H1 (cell line): ENCODE results near the gene CMSS1. TPM values are rescaled to one million over a fixed set of nuclear protein-coding genes. Genes with fewer than 3 reads are reported as not detected.

ENCODE experiments used
- CREB1 ChIP-seq: IDR thresholded peaks from 2 replicates; pipeline ENCODE4 v1.6.1; 2012; ENCODE audit warnings: inconsistent platforms
- EZH2 ChIP-seq: fragments of 200-600 bp; sonication (generic); IDR thresholded peaks from 2 replicates; pipeline ENCODE4 v1.7.1; 2012; ENCODE audit warnings: low read depth, mild to moderate bottlenecking, moderate library complexity, low read length, inconsistent platforms; ENCODE audit not compliant: severe bottlenecking
- SIX5 ChIP-seq: IDR thresholded peaks from 2 replicates; pipeline ENCODE4 v1.6.1; 2011; ENCODE audit warnings: mild to moderate bottlenecking, low read depth, low read length
- TAF7 ChIP-seq: optimal IDR thresholded peaks from 2 replicates; pipeline ENCODE3; 2011; ENCODE audit warnings: low read depth, mild to moderate bottlenecking, inconsistent platforms, low read length, moderate library complexity, borderline replicate concordance
- polyA plus RNA-seq, 7 experiments: library from polyadenylated mRNA; depleted of rRNA in 3 of 7; stranded (reverse) in 5 of 7; unstranded in 2 of 7; fragments of >200 nt in 5 of 7; fragments of 200-250 nt in 2 of 7; gene quantifications; 1 replicate in 5 of 7; 2 replicates in 1 of 7; 4 replicates in 1 of 7; pipeline versions ENCODE4 v1.2.1 to v1.2.3, GENCODE V29; 2011 to 2013; ENCODE audit warnings: missing spikeins in 2 of 7, mixed read lengths in 2 of 7
- total RNA-seq: library from RNA; stranded (reverse); fragmentation: NEBNext Ultra II Directional; extraction: Animal tissue kit (Norgen Biotek cat#: 25700); gene quantifications from 2 replicates; pipeline ENCODE4 v1.2.1, GENCODE V29; 2021
- TF ChIP-seq, protein P1 (sequence below), 3 experiments: IDR thresholded peaks; 1 replicate in 2 of 3; 2 replicates in 1 of 3; pipeline versions ENCODE4 v1.5.1 to v1.6.1; 2011; ENCODE audit warnings: low read length in 3 of 3, mild to moderate bottlenecking in 3 of 3, inconsistent platforms in 2 of 3, low read depth in 1 of 3, moderate library complexity in 1 of 3; ENCODE audit not compliant: insufficient read depth in 1 of 3; ENCODE audit errors: control extremely low read depth in 1 of 3

The CMSS1 gene
- total and polyA plus RNA-seq, 2 of the 8 experiments (the other 6 are each of a cell fraction or from before 2014, with no cell fraction given): 15.2 to 75.1 TPM

DNA sequence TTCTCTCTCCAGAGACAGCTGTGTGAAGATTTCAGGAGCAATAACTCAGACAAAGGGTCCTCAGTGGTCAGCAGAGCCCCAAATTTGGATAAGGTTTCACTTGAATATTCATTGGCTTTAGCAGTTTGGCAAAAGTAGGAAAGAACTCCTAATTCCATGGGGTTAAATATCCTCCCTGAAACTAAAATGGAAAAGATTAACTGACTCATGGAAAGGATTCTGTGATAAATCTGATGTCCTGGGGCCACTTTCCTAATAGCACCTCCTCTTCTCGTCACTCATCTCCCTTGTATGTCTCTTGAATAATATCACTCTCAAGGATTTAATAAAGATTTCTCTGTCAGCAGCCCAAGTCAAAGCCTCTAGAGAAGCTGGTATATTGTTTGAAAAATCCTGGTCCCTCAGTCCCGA, 409.9 kb downstream of the CMSS1 start (continued):
- TF ChIP-seq, protein P1, sequence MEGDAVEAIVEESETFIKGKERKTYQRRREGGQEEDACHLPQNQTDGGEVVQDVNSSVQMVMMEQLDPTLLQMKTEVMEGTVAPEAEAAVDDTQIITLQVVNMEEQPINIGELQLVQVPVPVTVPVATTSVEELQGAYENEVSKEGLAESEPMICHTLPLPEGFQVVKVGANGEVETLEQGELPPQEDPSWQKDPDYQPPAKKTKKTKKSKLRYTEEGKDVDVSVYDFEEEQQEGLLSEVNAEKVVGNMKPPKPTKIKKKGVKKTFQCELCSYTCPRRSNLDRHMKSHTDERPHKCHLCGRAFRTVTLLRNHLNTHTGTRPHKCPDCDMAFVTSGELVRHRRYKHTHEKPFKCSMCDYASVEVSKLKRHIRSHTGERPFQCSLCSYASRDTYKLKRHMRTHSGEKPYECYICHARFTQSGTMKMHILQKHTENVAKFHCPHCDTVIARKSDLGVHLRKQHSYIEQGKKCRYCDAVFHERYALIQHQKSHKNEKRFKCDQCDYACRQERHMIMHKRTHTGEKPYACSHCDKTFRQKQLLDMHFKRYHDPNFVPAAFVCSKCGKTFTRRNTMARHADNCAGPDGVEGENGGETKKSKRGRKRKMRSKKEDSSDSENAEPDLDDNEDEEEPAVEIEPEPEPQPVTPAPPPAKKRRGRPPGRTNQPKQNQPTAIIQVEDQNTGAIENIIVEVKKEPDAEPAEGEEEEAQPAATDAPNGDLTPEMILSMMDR (IDR thresholded peaks at IDR 0.05; ENCODE audit: control extremely low read depth in 1 of 3, insufficient read depth in 1 of 3, low read depth in 1 of 3, low read length in 3 of 3): no peak
- no peak for TF ChIP-seq EZH2
- TF ChIP-seq TAF7: no peak
- no peak for TF ChIP-seq CREB1
- no peak for TF ChIP-seq SIX5
